Heart right ventricle (tissue), 16 donors: Measurements from ENCODE around the gene TMEM121B. TPM values are rescaled to one million over a fixed set of nuclear protein-coding genes. Genes with fewer than 3 reads are reported as not detected.
A peak's percentile ranks its signal among the peaks of the same experiment; 100 is the strongest.

ENCODE experiments used
- ATAC-seq, 8 donors: fragments of 200-7000 bp; cut with Tn5 transposase; one replicate each; pipeline ENCODE4 v1.9.1; 2020; ENCODE audit warnings: mild to moderate bottlenecking in 8 of 8, moderate library complexity in 8 of 8, moderate number of reproducible peaks in 1 of 8
- DNase-seq, 2 donors: peaks; one replicate each; pipeline ENCODE4 v3.0.0-alpha.2; 2020
- H3K27ac ChIP-seq, 10 donors: fragments of 200-600 bp; sonication (generic) in 2 of 10; one replicate each; pipeline versions ENCODE4 v1.5.0 to v1.8.0; 2020 to 2022; ENCODE audit warnings: mild to moderate bottlenecking in 3 of 10
- H3K27me3 ChIP-seq, 7 donors: fragments of 200-600 bp; one replicate each; pipeline ENCODE4 v1.8.0; 2021 to 2022; ENCODE audit warnings: mild to moderate bottlenecking in 2 of 7
- H3K36me3 ChIP-seq, 9 donors: fragments of 200-600 bp; sonication (generic) in 1 of 9; one replicate each; pipeline versions ENCODE4 v1.5.0 to v1.8.0; 2020 to 2022; ENCODE audit warnings: mild to moderate bottlenecking in 2 of 9
- H3K4me1 ChIP-seq, 9 donors: fragments of 200-600 bp; sonication (generic) in 1 of 9; one replicate each; pipeline versions ENCODE4 v1.5.0 to v1.8.0; 2020 to 2022; ENCODE audit warnings: mild to moderate bottlenecking in 4 of 9
- H3K4me3 ChIP-seq, 10 donors: fragments of 200-600 bp; sonication (generic) in 2 of 10; one replicate each; pipeline versions ENCODE4 v1.5.0 to v1.8.0; 2020 to 2022; ENCODE audit warnings: mild to moderate bottlenecking in 7 of 10, moderate library complexity in 2 of 10
- H3K9me3 ChIP-seq, 11 donors: fragments of 200-600 bp in 10 of 11; sonication (generic) in 2 of 11; one replicate each; pipeline versions ENCODE4 v1.5.0 to v1.8.0; 2013 to 2022; ENCODE audit warnings: mild to moderate bottlenecking in 2 of 11, control low read depth in 1 of 11, moderate library complexity in 1 of 11
- CTCF ChIP-seq, 9 donors: fragments of 200-600 bp; sonication (generic) in 2 of 9; IDR thresholded peaks; one replicate each; pipeline versions ENCODE4 v1.5.0 to v1.8.0; 2021 to 2022; ENCODE audit warnings: antibody characterized with exemption in 9 of 9, mild to moderate bottlenecking in 5 of 9, moderate library complexity in 1 of 9
- whole genome bisulfite sequencing, 2 donors: extraction: QIAGEN DNeasy Blood & Tissue Kit; methylation state at CpG; one replicate each; pipeline ENCODE4 v1.1.7; 2013; ENCODE audit warnings: inconsistent platforms in 1 of 2; 5-methylcytosine and 5-hydroxymethylcytosine counted together
- intact Hi-C, 10 donors: fragments of 100-400 bp; cut with DNase I; formaldehyde crosslinking; loops; one replicate each; pipeline versions ENCODE4 v1.11.1 to v1.14.2; 2022
- polyA plus RNA-seq, 2 donors: library from polyadenylated mRNA; stranded (reverse); fragments of 200-250 nt; gene quantifications; one replicate each; pipeline ENCODE4 v1.2.3, GENCODE V29; 2013
- total RNA-seq, 10 donors: library from RNA; stranded (reverse); fragmentation: NEBNext Ultra II Directional in 3 of 10; extraction: Animal tissue kit (Norgen Biotek cat#: 25700) in 3 of 10; gene quantifications; one replicate each; pipeline versions ENCODE4 v1.2.1 to v1.2.4, GENCODE V29; 2021 to 2023
- donor health status: Arrhythmogenic right ventricular cardiomyopathy.
- donor health status: ischemic (EF 13 %, LVEDD 7.1; RV severe dilation, severe dysfunction).
- donor health status: healthy with polysubstance abuse.
- donor health status: DM: no; HTN: yes; CAD: no.
- donor health status: DM: no; HTN: no; CAD: no.
- donor health status: ischemic (EF 25% LVEDD 6.9; RV normal size, moderate dysfunction).
- donor health status: ischemic (EF 25% LVEDD 5.7; RV mildly dilated, moderate dysfunction).
- donor health status: healthy.
- donor health status: DM: yes; HTN: yes; CAD: no.
- donor health status: Ischemic cardiomyopathy.
- donor health status: ischemic (EF 35%, LVEDD 5.7; RV mildly dilated, moderate dysfunction).
- donor health status: nonischemic (EF 11% LVEDD 7.7; RV severe dilation, severe dysfunction).
- donor health status: DM: yes; HTN: yes; CAD: no.
- donor health status: PGD.
- donor health status: ischemic (EF 29% LVEDD 5.4; RV normal size, mild dysfunction).
- donor health status: nonischemic (EF 23%, LVEDD 6.1; RV moderate dilation, normal function).

Gene TMEM121B
- total and polyA plus RNA-seq, 12 donors = 0.41 to 3.3 (median 1.9) TPM

GRCh38 chr22:17138513-17138912, 17.4 kb upstream of the TMEM121B start:
- ATAC-seq = peak in 1 of 8 donors; percentile 4
- peak overlapping the region in 3 of 10 donors; percentile 66 to 68 (median 66) for H3K27ac ChIP-seq

GRCh38 chr22:17137861-17138425, 16.8 kb upstream of the TMEM121B start:
- Histone ChIP-seq H3K9me3 (no peaks in the 10 kb centered on the region), H3K27me3 (no peaks in the 10 kb centered on the region), H3K36me3 (peaks cover 0 to 65% (median 13%) of the 10 kb centered on the region in 9 donors), H3K4me3 (no peak overlapping the region), H3K4me1 (peaks cover 0 to 34% (median 15%) of the 10 kb centered on the region in 9 donors), H3K27ac (no peak overlapping the region)
- TF ChIP-seq CTCF (IDR thresholded peaks at IDR 0.05) = no peak
- WGBS, 2 donors = 84 to 86% methylated on average over 17 of the region's 17 CpGs
- DNase-seq (no peak), ATAC-seq (no peak)
- intact Hi-C loops = no loop called here

More at GRCh38 chr22:17138513-17138912, 17.4 kb upstream of the TMEM121B start:
- no peak for DNase-seq
- Histone ChIP-seq H3K4me3 (no peak overlapping the region), H3K9me3 (no peaks in the 10 kb centered on the region), H3K27me3 (no peaks in the 10 kb centered on the region), H3K36me3 (peaks cover 0 to 70% (median 14%) of the 10 kb centered on the region in 9 donors), H3K4me1 (peaks cover 0 to 34% (median 15%) of the 10 kb centered on the region in 9 donors)
- intact Hi-C loops = no loop called here
- WGBS, 2 donors = 74 to 79% methylated on average over 11 of the region's 11 CpGs
- no peak for TF ChIP-seq CTCF (IDR thresholded peaks at IDR 0.05)

GRCh38 chr22:17137170-17137569, 16.0 kb upstream of the TMEM121B start:
- Histone ChIP-seq H3K4me3 (no peak overlapping the region), H3K27me3 (no peaks in the 10 kb centered on the region), H3K36me3 (peaks cover 0 to 57% (median 8%) of the 10 kb centered on the region in 9 donors), H3K4me1 (peaks cover 0 to 40% (median 15%) of the 10 kb centered on the region in 9 donors), H3K9me3 (no peaks in the 10 kb centered on the region), H3K27ac (no peak overlapping the region)
- no peak for DNase-seq
- no peak for ATAC-seq
- WGBS, 2 donors = 86 to 87% methylated on average over 4 of the region's 4 CpGs
- no peak for TF ChIP-seq CTCF (IDR thresholded peaks at IDR 0.05)
- intact Hi-C loops = no loop called here

- intact Hi-C loops = no loop called here
- Histone ChIP-seq H3K4me1 (peaks cover 0 to 31% (median 8%) of the 10 kb centered on the region in 9 donors), H3K27ac (no peak overlapping the region), H3K4me3 (no peak overlapping the region), H3K27me3 (no peaks in the 10 kb centered on the region), H3K9me3 (no peaks in the 10 kb centered on the region), H3K36me3 (peaks cover 0 to 38% (median 8%) of the 10 kb centered on the region in 9 donors)
- ATAC-seq (no peak), DNase-seq (no peak)
- TF ChIP-seq CTCF (IDR thresholded peaks at IDR 0.05) = no peak
- WGBS, 2 donors = 89 to 91% methylated on average over 15 of the region's 15 CpGs
Measured at GRCh38 chr22:17135153-17135760, 14.1 kb upstream of the TMEM121B start.
